AG09319 (cell line): Measurements from ENCODE around the gene GOLGA6A.

ENCODE experiments used
- DNase-seq: peaks from one replicate; pipeline ENCODE4 v3.0.0-alpha.2; 2010; ENCODE audit warnings: low read depth; ENCODE audit errors: extremely low read depth
- CTCF ChIP-seq: IDR thresholded peaks from 2 replicates; pipeline ENCODE4 v1.5.1; 2011; ENCODE audit warnings: low read depth, mild to moderate bottlenecking, inconsistent platforms, low read length, moderate library complexity

Gene GOLGA6A

DNA sequence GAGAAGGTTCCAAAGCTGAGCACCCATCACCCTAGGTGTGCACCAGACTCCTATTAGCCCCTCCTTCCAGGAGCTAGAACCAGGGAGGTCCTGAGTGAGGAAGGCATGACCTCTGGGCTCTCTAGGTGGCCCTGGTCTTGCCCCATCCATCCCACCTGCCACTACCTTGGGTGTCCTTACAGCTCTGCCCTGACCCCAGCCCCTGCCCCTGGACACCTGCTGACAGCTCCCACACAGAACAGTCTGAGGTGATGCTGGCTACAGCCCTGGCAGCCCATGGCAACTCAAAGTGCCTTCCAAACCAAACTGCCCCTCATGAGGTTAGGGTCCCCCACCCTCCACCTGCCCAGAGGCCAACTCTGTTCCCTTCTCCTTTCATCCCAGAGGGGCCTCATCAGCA, 37.2 kb downstream of the GOLGA6A start:
- TF ChIP-seq CTCF = no peak
- DNase-seq = no peak

- no peak for TF ChIP-seq CTCF
- no peak for DNase-seq
Observed at GRCh38 chr15:74044267-74045110, 37.9 kb downstream of the GOLGA6A start.

- no peak for TF ChIP-seq CTCF
- no peak for DNase-seq
Observed at GRCh38 chr15:74043425-74044266, 38.7 kb downstream of the GOLGA6A start.

- DNase-seq = no peak
- TF ChIP-seq CTCF = no peak
Observed at GRCh38 chr15:74042603-74043424, 39.5 kb downstream of the GOLGA6A start.

- TF ChIP-seq CTCF = no peak
- no peak for DNase-seq
Observed at GRCh38 chr15:74041777-74042435, 40.4 kb downstream of the GOLGA6A start.

- no peak for DNase-seq
- no peak for TF ChIP-seq CTCF
Observed at GRCh38 chr15:74041311-74041756, 41.0 kb downstream of the GOLGA6A start.
